Measurements from ENCODE around the gene SDCBP2. TPM values are rescaled to one million over a fixed set of nuclear protein-coding genes. Genes with fewer than 3 reads are reported as not detected.

The SDCBP2 gene
- total and polyA plus RNA-seq, 4 donors = 4.1 to 20.1 (median 14.3) TPM

DNA sequence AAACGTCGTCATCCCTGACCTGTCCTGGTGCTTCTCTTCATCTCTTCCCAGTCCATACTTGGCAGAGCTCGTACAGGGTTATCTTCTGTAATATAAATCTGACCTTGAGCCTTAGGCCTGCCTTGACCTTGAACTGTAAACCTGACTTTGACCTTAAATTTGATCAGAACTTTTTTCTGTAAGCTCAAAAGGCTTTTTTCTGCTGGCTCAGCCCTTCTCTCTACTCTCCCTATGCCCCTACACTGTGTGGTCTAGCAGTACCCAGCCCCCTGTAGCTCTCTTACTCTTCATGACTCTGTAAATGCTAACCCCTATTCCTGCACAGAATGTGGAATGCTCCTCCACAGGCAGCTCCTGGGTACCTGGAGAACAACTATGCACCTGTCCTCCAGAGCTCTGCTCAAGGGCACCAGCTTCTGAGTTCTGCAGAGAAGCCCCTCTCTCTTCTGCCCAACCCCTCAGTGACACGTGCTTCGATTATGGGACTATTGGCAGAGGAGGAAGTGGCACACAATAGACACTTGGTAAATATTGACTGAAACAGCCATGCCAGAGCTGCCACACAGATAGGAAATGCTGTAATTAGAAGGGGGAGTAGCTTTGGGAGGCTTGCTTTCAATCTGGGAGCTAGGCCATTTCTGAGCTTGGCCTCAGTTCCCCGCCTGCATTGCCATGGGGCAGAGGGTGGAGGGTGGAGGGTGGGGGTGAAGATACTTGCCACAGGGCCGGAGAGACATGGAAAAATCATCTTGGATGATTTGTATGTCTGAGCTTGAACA, 47.5 kb downstream of the SDCBP2 start:
- 77% methylated on average over 5 of the region's 7 CpGs for whole genome bisulfite sequencing (ENCODE audit: insufficient coverage)
- peak in 1 of 6 donors; percentile 46 for DNase-seq (ENCODE audit: low read depth in 4 of 6, low spot score in 6 of 6)

GRCh38 chr20:1280195-1281102, 48.5 kb downstream of the SDCBP2 start:
- Histone ChIP-seq H3K4me1 (ENCODE audit: control insufficient read depth, insufficient read depth, low read length) (peaks cover 14% of the 10 kb centered on the region), H3K4me3 (ENCODE audit: low read depth, low read length) (no peak overlapping the region), H3K27me3 (ENCODE audit: control insufficient read depth, insufficient read depth, low read length) (no peaks in the 10 kb centered on the region), H3K9me3 (ENCODE audit: control insufficient read depth, insufficient read depth, low read length) (no peaks in the 10 kb centered on the region), H3K27ac (ENCODE audit: low read depth, low read length) (no peak overlapping the region), H3K36me3 (ENCODE audit: control insufficient read depth, insufficient read depth, low read length) (peaks cover 24% of the 10 kb centered on the region)
- 80% methylated on average over 4 of the region's 6 CpGs for WGBS (ENCODE audit: insufficient coverage)
- no peak for DNase-seq (ENCODE audit: low read depth in 4 of 6, low spot score in 6 of 6)

More for the DNA sequence above, 47.5 kb downstream of the SDCBP2 start:
- H3K9me3 ChIP-seq (ENCODE audit: control insufficient read depth, insufficient read depth, low read length) = no peaks in the 10 kb centered on the region
- peaks cover 13% of the 10 kb centered on the region for H3K4me1 ChIP-seq (ENCODE audit: control insufficient read depth, insufficient read depth, low read length)
- H3K27me3 ChIP-seq (ENCODE audit: control insufficient read depth, insufficient read depth, low read length) = no peaks in the 10 kb centered on the region
- peaks cover 18% of the 10 kb centered on the region for H3K36me3 ChIP-seq (ENCODE audit: control insufficient read depth, insufficient read depth, low read length)
- no peak overlapping the region for H3K4me3 ChIP-seq (ENCODE audit: low read depth, low read length)
- no peak overlapping the region for H3K27ac ChIP-seq (ENCODE audit: low read depth, low read length)

DNA sequence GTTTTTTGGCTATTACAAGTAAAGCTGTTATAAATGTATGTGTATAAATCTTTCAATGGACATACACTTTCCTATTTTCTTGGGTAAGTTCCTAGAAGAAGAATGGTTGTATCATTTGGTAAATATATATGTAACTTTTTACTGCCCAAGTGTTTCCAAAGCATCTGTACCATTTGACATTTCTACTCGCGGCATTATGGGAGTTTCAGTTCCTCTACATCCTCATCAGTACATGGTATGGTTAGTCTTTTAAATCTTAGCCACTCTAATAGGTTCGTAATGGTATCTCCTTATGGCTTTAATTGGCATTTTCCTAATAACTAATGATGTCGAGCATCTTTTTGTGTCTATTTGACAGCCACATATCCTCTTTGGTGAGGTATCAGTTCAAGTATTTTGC, 49.9 kb downstream of the SDCBP2 start:
- Histone ChIP-seq H3K4me3 (ENCODE audit: low read depth, low read length) (no peak overlapping the region), H3K27ac (ENCODE audit: low read depth, low read length) (no peak overlapping the region), H3K27me3 (ENCODE audit: control insufficient read depth, insufficient read depth, low read length) (no peaks in the 10 kb centered on the region), H3K36me3 (ENCODE audit: control insufficient read depth, insufficient read depth, low read length) (peaks cover 24% of the 10 kb centered on the region), H3K9me3 (ENCODE audit: control insufficient read depth, insufficient read depth, low read length) (no peaks in the 10 kb centered on the region), H3K4me1 (ENCODE audit: control insufficient read depth, insufficient read depth, low read length) (peaks cover 23% of the 10 kb centered on the region)
- no peak for DNase-seq (ENCODE audit: low read depth in 4 of 6, low spot score in 6 of 6)
- no CpG with 5 or more reads among the region's 4 CpGs for WGBS (ENCODE audit: insufficient coverage)

GRCh38 chr20:1277529-1278322, 51.2 kb downstream of the SDCBP2 start:
- Histone ChIP-seq H3K27ac (ENCODE audit: low read depth, low read length) (no peak overlapping the region), H3K4me3 (ENCODE audit: low read depth, low read length) (no peak overlapping the region), H3K4me1 (ENCODE audit: control insufficient read depth, insufficient read depth, low read length) (peaks cover 23% of the 10 kb centered on the region), H3K9me3 (ENCODE audit: control insufficient read depth, insufficient read depth, low read length) (no peaks in the 10 kb centered on the region), H3K27me3 (ENCODE audit: control insufficient read depth, insufficient read depth, low read length) (no peaks in the 10 kb centered on the region), H3K36me3 (ENCODE audit: control insufficient read depth, insufficient read depth, low read length) (peaks cover 26% of the 10 kb centered on the region)
- 97% methylated on average over 8 of the region's 8 CpGs for WGBS (ENCODE audit: insufficient coverage)
- DNase-seq (ENCODE audit: low read depth in 4 of 6, low spot score in 6 of 6) = no peak

- DNase-seq (ENCODE audit: low read depth in 4 of 6, low spot score in 6 of 6) = no peak
- Histone ChIP-seq H3K4me3 (ENCODE audit: low read depth, low read length) (no peak overlapping the region), H3K36me3 (ENCODE audit: control insufficient read depth, insufficient read depth, low read length) (peaks cover 24% of the 10 kb centered on the region), H3K4me1 (ENCODE audit: control insufficient read depth, insufficient read depth, low read length) (peaks cover 28% of the 10 kb centered on the region), H3K27me3 (ENCODE audit: control insufficient read depth, insufficient read depth, low read length) (no peaks in the 10 kb centered on the region), H3K9me3 (ENCODE audit: control insufficient read depth, insufficient read depth, low read length) (no peaks in the 10 kb centered on the region), H3K27ac (ENCODE audit: low read depth, low read length) (no peak overlapping the region)
- WGBS (ENCODE audit: insufficient coverage) = no CpG with 5 or more reads among the region's 2 CpGs
These were observed 53.0 kb downstream of the SDCBP2 start for GRCh38 chr20:1275919-1276318.

DNA sequence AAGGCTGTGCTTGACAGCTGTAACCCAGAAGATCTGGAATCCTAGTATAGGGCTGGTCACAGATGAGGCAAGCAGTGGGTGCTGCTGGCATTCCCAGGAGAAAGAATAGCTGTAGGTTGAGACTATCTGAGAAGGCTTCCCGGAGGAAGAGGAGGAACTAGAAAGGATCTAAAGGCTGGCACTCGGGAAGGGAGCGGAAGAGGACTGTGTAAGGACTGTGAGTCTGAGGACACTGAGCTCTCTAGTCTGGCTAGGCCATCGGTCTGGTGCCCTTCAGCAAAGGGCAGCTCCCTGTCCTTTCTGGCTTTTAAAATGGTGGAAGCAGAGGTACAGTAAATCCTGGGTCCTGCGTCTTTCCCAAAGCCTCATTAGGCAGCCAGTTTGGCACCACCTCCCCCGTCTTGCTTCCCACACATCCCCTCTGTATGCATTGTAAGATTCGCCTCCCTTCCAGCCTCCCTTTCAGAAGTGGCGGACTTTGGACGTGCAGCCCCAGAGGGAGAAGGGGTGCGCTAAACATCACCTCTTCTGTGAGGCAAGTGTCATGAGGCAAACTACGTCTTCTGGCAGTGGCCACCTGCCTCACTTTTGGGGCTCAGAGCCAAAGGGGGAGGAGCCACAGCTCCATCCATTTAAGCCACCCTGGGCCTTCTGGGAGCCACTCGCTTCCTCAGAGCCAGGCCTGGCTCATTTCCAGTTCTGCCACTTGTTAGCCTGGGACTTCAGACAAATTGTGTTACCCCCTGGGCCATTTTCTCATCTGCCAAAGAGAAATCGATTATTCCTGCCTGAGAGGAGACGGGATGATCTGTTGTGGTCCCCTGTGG, 54.2 kb downstream of the SDCBP2 start:
- Histone ChIP-seq H3K36me3 (ENCODE audit: control insufficient read depth, insufficient read depth, low read length) (peaks cover 22% of the 10 kb centered on the region), H3K27me3 (ENCODE audit: control insufficient read depth, insufficient read depth, low read length) (no peaks in the 10 kb centered on the region), H3K9me3 (ENCODE audit: control insufficient read depth, insufficient read depth, low read length) (no peaks in the 10 kb centered on the region), H3K4me1 (ENCODE audit: control insufficient read depth, insufficient read depth, low read length) (peaks cover 31% of the 10 kb centered on the region), H3K27ac (ENCODE audit: low read depth, low read length) (no peak overlapping the region), H3K4me3 (ENCODE audit: low read depth, low read length) (no peak overlapping the region)
- WGBS (ENCODE audit: insufficient coverage) = 43% methylated on average over 14 of the region's 14 CpGs
- DNase-seq (ENCODE audit: low read depth in 4 of 6, low spot score in 6 of 6) = peak in 2 of 6 donors; percentile 74 to 90

- H3K9me3 ChIP-seq (ENCODE audit: control insufficient read depth, insufficient read depth, low read length) = no peaks in the 10 kb centered on the region
- H3K27ac ChIP-seq (ENCODE audit: low read depth, low read length) = no peak overlapping the region
- no peaks in the 10 kb centered on the region for H3K27me3 ChIP-seq (ENCODE audit: control insufficient read depth, insufficient read depth, low read length)
- no peak overlapping the region for H3K4me3 ChIP-seq (ENCODE audit: low read depth, low read length)
- 80% methylated on average over 1 of the region's 2 CpGs for WGBS (ENCODE audit: insufficient coverage)
- DNase-seq (ENCODE audit: low read depth in 4 of 6, low spot score in 6 of 6) = no peak
- H3K4me1 ChIP-seq (ENCODE audit: control insufficient read depth, insufficient read depth, low read length) = peaks cover 33% of the 10 kb centered on the region
- H3K36me3 ChIP-seq (ENCODE audit: control insufficient read depth, insufficient read depth, low read length) = peaks cover 22% of the 10 kb centered on the region
These were observed 55.6 kb downstream of the SDCBP2 start for GRCh38 chr20:1273366-1273765.

DNA sequence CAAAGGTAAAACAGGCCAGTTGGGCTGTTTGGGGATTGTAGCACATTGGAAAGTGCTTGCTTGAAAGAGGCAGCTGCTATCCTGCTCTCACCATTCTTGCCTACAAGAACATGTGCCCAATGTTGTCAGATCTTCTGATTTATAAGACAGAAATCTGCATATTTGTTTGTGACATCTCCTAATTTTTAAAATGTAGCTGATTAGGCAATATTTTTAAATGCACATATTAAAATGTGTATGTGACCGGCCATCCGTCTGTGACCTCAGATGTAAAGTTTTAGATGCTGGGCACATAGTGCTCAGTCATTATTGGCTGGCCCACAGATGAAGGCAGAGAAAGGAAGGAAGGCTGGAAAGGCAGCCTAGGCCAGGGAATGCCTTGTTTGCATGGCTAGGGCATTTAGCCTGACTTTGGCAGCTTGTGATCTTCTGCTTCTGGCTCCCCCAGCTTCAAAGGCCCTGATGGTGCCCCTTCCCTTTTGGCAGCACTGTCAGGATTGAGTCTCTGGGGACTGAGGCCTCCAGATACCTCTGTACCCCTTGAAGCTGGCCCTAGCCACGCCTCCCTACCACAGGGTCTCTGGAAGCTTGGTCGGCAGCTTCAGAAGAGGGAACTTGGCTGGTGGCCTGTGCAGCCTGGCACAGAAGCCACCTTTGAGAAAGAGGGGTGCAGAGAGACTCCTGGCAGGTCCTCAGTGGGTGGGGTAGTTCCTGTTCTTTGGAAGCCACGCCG, 56.4 kb downstream of the SDCBP2 start:
- no peak overlapping the region for H3K4me3 ChIP-seq (ENCODE audit: low read depth, low read length)
- peaks cover 16% of the 10 kb centered on the region for H3K36me3 ChIP-seq (ENCODE audit: control insufficient read depth, insufficient read depth, low read length)
- DNase-seq (ENCODE audit: low read depth in 4 of 6, low spot score in 6 of 6) = peak in 1 of 6 donors; percentile 54
- no peaks in the 10 kb centered on the region for H3K27me3 ChIP-seq (ENCODE audit: control insufficient read depth, insufficient read depth, low read length)
- H3K4me1 ChIP-seq (ENCODE audit: control insufficient read depth, insufficient read depth, low read length) = peaks cover 41% of the 10 kb centered on the region
- WGBS (ENCODE audit: insufficient coverage) = 45% methylated on average over 5 of the region's 6 CpGs
- H3K9me3 ChIP-seq (ENCODE audit: control insufficient read depth, insufficient read depth, low read length) = no peaks in the 10 kb centered on the region
- H3K27ac ChIP-seq (ENCODE audit: low read depth, low read length) = no peak overlapping the region

Measured in spinal cord (tissue), 10 donors.